EL (cell line): ENCODE data around the gene CIDEA.

Source experiments
- DNase-seq: peaks from one replicate; pipeline ENCODE4 v3.0.0-alpha.2; 2016

The CIDEA gene

GRCh38 chr18:12302391-12303147 lies 48.4 kb downstream of the CIDEA start:
- no peak for DNase-seq

DNA sequence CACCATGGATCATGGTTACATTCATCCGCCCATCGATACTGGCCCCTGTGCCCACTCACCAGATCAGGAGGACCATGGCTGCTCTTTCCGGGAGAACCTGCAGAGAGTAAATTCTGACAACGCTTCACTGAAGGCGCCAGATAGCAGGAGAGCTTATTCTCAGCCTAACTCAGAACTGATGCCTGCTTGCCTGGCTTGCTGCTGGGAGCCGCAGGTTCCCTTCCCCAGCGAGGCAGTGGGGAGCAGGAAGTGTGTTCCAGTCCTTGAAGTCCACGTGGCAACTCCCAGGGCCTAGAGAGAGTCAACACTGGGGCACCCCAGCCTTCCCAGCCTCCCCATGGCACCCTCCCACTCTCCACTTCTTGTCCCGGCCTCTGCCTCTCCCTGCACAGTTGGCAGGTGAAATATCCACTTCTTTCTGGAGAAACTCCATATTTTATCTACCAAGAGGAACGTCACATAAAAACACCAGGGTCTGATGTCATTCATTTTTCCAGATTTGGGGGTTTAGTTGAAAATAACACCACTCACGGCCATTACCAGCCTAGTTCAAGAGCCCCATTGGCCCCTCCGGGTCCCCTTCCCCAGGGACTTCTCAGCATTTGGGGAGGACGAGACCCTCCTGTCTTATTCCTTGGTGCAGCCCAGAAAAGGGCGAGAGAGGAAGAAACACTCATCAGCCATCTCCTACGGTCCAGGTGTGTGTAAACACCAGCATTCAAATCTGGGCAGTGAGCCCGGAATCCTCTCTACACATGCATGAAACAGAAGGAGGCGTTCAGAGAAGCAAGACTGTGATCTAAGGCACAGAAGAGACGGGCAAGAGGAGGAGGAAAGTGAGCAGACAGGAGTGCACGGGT lies 50.4 kb downstream of the CIDEA start:
- no peak for DNase-seq

- no peak for DNase-seq
Measured at GRCh38 chr18:12305211-12305610, 51.0 kb downstream of the CIDEA start.

- DNase-seq, result no peak
Measured at GRCh38 chr18:12305930-12306629, 51.9 kb downstream of the CIDEA start.

DNA sequence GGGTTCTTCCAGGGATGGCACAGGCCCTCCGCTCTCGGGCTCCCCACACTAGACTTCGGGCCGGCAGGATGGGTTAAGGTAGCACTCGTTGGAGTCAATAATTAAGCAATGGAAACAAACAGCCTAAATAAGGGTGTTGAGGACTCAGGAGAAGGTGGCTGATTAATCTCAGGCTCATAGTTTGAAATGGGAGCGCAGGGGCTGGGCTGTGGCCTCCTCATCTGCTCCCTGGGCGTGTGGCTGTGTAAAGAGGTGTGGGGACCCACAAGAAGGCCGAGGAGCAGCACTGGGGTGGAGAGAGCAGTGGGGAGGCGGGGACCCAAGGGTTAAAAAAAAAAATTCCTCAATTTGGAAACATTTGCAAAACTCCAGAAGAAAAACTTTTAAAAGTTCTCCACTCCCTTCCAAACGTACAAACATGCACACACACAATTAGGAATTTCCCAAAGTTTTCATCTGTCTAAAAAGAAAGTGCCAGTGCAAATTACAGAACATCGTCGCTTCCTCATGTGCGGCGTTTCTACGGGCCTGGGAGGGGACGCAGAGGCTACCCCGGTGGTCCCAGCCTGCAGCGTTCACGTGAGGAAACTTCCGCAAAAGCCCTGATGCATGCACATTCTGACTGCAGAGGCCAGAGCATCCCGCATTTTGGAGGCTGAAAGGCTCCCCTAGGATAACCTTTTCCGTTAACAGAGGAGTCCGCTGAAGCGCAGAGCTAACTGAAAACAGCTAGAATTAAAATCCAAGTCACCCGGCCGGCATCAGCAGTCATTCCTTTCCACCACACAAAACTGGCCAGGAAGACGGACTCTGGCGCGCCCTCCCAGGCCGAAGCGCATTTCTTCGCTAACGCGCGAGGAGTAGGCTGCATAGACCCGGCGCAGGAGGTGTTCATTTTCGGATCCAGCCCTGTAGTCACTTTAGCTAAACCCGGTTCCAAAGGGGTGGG lies 52.9 kb downstream of the CIDEA start:
- peak; percentile 81 for DNase-seq

DNA sequence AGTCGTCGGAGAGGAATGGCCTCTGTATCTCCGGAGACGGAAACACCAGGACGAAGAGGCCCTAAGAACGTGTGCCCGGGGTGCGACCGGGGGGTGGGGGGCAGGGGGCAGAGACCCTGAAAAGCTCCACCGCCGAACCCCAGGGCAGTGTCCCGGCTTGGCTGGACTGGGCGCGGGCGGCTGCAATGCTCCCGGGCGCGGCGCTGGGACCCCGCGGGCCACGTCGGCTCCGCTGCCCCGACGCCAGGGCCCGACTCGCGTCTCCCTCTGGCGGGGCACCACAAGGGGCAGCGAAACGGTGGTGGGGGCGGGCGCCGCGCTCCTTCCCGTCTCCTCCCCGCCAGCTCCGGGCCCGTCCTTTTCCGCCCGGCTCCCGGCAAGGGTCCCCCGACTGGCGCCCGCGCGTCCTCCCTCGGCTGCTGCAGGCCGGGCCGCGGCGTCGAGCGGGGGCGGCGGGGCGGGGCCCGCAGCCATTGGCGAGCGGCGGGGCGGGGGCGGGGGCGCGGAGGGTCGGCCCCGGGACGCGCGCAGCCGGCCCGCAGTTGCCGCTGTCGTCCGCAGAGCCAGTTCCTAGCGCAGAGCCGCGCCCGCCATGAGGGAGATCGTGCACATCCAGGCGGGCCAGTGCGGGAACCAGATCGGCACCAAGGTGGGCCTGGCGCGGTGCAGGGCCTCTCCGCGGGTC lies 53.7 kb downstream of the CIDEA start, which contains the start of gene TUBB6:
Gene TUBB6, plus strand, starts transcription at position 541 of the 685 bp plus-strand sequence. Its CDS starts 52 bp downstream, at position 593.
- peak; percentile 89 for DNase-seq

DNA sequence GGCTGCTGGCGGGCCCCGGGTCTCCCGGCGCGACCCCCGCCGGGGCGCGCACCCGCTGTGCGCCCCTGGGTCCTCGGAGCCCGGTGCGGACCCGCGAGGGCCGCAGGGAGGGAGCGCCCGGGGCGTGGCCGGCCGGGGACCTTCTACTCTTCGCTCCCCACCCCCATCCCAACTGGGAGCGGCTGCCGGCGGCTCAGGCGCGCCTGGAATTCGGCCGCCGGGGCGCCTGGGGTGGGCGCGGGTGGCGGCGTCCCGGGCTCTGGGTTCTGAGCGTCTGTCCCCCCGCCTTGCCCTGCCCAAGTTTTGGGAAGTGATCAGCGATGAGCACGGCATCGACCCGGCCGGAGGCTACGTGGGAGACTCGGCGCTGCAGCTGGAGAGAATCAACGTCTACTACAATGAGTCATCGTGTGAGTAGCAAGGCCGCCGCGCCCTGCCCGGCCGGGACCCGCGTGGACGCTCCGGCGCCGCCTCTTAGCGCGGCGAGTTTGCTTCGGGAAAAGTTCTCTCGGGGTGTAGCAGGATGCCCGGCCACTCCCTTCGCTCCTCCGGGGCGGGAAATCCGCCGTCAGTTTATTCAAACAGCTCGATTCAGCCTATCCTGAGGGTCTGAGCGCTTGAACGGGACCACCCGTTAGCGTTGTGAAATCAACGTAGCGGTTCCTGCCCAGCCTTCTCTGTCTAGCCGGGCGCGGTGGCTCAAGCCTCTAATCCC lies 54.4 kb downstream of the CIDEA start:
- DNase-seq, result peak; percentile 88

GRCh38 chr18:12309683-12310198 lies 55.6 kb downstream of the CIDEA start:
- DNase-seq, result no peak

GRCh38 chr18:12310762-12311161 lies 56.6 kb downstream of the CIDEA start:
- no peak for DNase-seq

DNA sequence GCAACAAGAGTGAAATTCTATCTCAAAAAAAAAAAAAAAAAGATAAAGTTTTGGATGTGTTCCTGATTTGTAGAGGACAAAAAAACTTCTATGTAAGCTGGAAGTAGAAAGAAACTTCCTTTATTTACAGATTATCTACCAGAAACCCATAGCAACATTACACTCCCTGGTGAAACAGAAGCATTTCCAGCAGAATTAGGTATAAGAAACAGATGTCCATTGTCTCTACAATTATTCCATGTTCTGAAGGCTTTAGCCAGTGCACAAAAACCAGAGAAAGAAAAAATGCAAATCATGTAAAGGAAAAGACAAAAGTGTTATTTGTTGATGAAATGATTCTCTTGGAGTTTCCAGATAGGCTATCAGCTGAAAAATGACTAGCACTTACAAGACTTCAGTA lies 58.8 kb downstream of the CIDEA start:
- no peak for DNase-seq

DNA sequence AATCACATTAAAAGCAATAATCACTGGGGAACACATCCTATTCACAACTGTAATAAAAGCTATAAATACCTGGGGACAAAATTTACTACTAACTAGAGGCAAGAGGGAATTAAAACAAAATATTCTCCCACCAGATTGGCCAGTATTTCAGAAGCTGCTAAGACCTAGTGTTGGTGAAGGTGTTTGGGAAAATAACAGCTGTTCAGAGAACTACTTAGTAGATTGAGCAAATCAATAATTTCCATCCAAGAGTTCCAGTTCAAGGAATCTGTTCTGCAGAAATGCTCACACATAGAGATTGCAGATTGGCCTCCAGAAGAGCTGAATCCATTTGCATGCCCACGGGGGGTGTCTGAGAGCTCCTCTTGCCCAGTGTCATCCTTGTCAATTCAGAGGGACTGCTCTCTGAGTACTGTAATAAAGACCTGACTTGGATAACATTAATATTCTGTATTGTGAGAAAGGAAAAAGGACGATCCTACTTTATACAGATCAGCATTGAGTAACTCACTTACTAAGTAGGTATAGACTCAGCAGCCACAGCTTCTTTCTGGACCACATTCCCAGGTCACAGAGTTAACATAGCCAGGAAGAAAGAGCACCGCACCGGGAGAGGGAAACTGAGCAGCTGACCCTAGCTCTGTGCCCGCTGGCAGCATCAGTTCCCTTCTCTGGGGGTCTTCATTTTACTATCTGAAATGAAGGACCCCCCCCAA lies 59.5 kb downstream of the CIDEA start:
- DNase-seq, result no peak

DNA sequence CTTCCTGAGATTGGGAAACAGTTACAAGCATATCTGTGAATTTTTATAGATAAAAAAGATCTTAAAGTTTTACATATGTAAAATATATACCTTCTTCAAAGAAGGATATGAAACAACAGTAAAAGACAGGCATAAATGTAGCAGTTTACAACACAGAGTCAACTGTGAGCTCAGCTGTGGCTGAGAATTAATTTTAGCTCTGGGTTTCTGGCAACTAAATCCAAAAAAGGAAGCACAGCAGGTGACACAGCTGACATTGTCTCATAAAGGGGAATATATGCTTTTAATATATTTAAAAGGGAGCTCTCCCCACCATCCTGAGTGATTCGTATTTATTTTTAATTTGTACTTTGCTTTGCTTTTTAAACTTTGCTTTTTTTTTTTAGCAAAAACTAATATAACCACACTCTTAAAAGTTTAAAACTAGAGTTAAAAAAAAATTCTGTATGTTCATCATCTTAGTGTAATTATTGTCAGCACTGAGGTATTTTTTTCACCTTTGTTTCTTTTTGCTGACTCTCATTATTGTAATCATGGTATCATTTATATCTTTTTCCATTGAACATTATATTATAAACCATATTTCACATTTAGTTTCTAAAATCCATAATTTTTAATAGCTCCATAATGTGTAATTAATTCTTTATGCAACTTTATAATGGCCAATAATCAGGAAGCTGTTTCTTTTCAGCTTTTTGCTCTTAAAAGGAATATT lies 60.6 kb downstream of the CIDEA start:
- DNase-seq, result no peak

GRCh38 chr18:12315490-12315889 lies 61.3 kb downstream of the CIDEA start:
- DNase-seq, result no peak

DNA sequence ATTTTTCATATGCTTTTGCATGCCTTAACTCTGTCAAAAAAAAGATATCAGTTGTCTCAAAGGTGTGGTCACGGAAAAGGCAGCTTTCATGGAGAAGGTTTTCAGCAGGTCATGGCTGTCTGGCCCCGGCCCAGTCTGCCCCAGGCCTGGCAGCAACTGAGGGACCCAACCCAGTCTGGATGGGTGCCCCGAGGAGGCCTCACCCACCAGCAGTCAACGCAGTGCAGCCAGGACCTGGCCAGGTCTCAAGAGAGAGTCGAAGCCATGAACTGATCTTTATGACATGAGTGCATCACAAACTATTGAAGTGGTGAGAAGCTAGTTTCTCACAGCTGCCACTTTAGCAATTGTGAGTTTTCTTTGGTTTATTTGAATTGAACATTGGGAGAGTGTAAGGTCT lies 61.8 kb downstream of the CIDEA start:
- DNase-seq, result no peak

DNA sequence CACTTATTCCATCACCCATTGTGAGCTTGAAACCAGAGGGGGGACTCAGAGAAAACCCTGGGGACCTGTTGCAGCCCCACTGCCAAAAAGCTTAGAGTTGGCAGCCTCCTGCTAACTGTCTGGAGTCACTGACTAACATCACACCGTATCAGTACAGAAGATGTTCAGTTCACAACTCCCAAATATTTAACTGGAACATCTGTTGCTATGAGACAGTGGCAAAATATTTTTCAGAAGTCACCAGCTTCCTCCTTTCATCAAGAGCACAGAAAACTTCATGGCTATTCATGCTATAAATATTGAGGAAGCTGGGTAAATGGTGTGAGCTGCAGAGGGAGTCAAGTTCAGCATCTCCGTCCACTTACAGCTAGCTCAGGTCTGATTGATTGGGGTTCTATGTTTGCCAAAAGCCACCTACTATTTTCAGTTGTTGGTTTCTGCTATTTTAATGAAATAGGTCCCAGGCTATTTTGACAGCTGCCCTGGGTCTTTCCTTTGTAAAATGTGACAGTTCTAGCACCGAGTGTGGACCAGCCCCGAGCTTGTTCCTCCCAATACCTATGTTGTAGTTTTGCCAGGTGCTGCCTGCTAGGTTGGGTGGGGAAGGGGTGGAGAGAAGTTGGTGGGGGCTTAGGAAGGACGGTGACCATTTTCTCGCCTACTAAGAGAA lies 63.6 kb downstream of the CIDEA start:
- peak; percentile 58 for DNase-seq

DNA sequence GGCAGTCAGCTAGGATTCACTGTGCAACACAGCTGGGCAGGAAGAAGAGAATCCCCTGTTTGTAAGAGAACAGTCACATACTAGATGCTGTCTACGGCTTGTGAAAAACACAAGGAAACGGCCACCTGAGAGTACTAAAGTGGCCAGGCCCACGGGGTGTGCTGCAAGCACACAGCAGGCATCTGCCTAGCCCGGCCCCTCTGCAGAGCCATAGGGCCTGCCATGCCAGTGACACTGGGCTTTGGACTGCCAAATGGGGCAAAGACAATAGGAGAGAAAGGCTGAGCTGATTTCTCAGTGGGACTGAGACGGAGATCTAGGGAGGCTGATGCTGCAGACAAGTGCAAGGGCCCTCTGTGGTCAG lies 64.2 kb downstream of the CIDEA start:
- no peak for DNase-seq

GRCh38 chr18:12318857-12319256 lies 64.7 kb downstream of the CIDEA start:
- no peak for DNase-seq

DNA sequence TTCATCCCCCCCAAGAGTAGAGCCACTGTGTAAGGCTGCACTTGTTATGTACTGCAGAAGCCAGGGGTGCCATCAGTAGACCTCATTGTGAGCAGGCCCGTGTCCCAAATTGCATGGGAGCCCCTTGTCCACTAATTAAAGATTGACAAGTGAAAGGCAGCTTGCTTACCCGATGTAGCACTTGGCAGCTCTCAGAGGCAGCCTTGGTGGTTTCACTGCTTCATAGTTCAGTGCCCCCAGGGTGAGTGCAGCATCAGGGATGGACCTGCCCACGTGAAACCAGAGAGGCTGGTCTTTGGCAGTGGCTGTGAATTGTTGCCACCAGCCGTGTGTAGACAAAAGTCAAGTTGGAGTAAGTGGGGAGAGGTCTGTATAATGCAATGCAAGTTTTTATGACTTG lies 67.2 kb downstream of the CIDEA start:
- peak; percentile 23 for DNase-seq
